ENCODE results near the gene PRPF6.

- TF ChIP-seq CTCF (IDR thresholded peaks at IDR 0.05) (no peak), POLR2A (IDR thresholded peaks at IDR 0.05) (no peak)
Measured at GRCh38 chr20:64051033-64051452, 70.1 kb downstream of the PRPF6 start.
